HG03442 (cell line): ENCODE measurements around the gene OR7A5.
"Not testable (repeated sequence)": the region's sequence is repeated elsewhere in the genome, so short reads cannot be mapped to it uniquely, and the experiment has no call there.

Source experiments
- ATAC-seq: cut with Tn5 transposase; IDR thresholded peaks from one replicate; pipeline ENCODE4 v1.9.1; 2021; ENCODE audit warnings: mild to moderate bottlenecking, moderate library complexity; ENCODE audit not compliant: unreplicated experiment

The OR7A5 gene

GRCh38 chr19:14785102-14785793 lies 49.7 kb downstream of the OR7A5 start:
- peak; percentile 41 for ATAC-seq

GRCh38 chr19:14784730-14785101 lies 50.3 kb downstream of the OR7A5 start:
- peak; percentile 63 for ATAC-seq

DNA sequence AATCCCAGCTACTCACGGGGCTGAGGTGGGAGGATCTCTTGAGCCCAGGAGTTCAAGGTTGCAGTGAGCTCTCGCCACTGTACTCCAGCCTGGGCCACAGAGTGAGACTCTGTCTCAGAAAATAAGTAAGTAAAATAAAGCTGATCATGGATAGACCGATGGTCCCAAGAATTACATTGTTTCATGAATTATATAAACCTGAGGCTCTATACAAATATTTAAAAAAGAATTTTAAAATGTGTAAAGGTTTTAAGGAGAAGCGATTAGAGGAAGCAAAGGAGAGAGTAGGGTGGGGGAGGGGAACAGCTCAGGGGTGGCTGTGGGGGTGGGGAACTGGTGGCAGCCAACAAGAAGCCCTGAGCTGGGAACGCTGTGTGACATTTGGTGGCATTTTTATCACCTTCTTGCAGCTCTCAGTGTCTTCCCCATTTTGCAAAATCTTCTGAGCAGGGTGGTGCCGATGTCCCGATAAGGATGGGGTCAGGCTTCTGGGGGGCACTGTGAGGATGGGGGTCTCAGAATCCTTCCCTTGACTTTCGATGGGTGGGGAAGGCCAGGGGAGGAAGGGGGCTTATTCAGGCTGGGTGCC lies 51.5 kb downstream of the OR7A5 start:
- not testable (repeated sequence) for ATAC-seq

DNA sequence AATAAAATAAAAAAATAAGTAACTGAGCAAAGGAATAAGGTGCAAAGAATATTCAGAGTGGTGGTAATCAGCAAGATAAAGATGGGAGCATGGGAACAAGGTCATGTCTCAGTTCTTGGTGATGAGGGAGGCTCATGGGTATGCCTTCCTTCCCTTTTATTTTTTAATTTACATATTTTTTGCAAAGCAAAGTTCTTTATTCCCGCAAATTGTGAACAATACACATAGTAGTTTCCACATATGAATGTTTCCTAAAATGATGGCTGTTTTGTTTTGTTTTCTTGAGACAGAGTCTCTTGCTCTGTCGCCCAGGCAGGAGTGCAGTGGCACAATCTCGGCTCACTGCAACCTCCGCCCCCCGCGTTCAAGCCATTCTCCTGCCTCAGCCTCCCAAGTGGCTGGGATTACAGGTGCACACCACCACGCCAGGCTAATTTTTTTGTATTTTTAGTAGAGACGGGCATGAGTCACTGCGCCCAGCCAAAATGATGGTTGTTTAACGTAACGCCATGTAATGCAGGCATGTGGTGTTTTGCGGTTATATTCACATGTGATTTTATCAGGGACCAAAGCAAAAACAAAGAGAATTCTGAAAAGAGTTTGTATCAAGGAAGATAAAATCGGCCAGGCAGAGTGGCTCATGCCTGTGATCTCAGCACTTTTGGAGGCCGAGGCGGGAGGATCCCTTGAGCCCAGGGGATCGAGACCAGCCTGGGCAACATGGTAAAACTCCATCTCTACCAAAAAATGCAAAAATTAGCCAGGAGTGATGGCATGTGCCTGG lies 52.2 kb downstream of the OR7A5 start:
- no peak for ATAC-seq

- not testable (repeated sequence) for ATAC-seq
Observed at GRCh38 chr19:14781713-14782536, 53.1 kb downstream of the OR7A5 start.

DNA sequence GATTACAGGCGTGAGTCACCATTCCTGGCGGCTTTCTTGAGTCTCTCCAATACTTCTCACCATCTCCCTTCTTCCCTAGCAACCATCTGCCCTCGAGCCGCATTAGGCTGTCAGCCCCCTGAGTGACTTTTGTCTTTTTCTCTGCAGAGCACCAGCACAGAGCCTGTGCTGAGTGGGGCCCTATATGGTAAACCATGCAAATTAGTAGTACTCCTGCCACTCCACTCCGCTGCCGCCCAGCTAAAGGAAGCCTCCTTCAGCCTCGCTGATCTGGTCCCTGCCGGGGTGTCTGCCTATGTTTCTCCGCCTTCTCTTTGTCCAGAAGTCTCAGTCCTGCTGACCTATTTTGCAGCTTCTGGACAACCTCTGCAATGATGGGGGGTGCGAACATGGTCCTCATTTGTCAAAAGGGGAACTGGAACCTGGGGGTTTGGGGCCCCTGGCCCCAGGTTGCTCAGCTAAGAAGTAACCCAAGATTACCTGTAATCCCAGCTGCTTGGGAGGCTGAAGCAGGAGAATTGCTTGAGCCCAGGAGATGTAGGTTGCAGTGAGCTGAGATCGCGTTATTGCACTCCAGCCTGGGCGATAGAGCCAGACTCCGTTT lies 54.3 kb downstream of the OR7A5 start:
- ATAC-seq = not testable (repeated sequence)

DNA sequence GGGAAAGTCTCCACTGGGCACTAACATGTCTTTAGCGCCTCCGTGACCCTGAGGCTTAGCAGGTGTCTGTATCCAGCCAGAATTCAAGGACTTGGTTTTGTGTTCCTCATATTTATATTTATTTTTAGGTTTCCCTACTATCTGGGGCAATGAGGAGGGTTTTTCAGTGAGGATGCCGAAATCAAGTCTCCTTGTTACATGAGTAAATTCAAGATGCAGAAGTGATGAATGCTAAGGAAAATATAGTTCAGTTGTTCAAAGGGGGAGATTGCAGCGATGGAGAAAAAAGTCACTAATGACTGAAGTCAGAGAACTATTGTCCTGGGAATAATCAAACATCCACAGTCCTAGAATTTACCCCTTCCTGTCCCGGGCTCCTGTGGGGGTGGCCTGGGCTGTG lies 55.8 kb downstream of the OR7A5 start:
- no peak for ATAC-seq

DNA sequence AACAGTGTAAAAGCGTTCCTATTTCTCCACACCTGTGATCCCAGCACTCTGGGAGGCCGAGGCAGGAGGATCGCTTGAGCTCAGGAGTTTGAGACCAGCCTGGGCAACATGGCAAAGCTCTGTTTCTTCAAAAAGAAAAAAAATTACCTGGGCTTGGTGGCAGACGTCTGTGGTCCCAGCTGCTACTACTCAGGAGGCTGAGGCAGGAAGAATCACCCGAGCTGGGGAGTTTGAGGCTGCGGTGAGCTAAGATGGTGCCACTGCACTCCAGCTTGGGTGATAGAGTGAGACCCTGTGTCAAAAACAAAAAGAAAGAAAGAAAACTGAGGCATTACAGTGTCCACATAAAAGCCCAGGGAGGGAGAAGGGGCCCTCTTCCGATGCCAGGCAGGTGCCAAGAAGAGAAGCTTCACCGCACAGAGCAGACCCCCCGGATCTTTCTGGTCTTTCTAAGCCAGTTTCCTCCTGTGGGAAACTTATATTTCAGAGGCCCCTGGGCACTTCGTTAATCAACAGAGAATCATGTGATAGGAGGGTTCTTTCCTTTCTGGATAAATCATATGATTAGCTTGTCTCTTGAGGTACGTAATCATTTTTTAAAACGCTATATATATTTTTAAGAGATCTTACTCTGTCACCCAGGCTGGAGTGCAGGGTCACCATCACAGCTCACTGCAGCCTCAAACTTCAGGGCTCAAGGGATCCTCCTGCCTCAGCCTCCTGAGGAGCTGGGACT lies 56.7 kb downstream of the OR7A5 start, which contains the start of gene ADGRE2:
Gene ADGRE2, minus strand, starts transcription at position 451 of the 736 bp plus-strand sequence. CDS start 1,804 bp downstream, outside the sequence.
- not testable (repeated sequence) for ATAC-seq

- ATAC-seq = not testable (repeated sequence)
Observed at GRCh38 chr19:14777645-14778044, 57.3 kb downstream of the OR7A5 start.
